ENCODE results near the gene LEAP2. TPM values are rescaled to one million over a fixed set of nuclear protein-coding genes. Genes with fewer than 3 reads are reported as not detected.

Gene LEAP2
- total and polyA plus RNA-seq, 10 of the 15 experiments (the other 5 are each of a cell fraction or from before 2014, with no cell fraction given) = 1.9 to 8.8 (median 2.3) TPM

DNA sequence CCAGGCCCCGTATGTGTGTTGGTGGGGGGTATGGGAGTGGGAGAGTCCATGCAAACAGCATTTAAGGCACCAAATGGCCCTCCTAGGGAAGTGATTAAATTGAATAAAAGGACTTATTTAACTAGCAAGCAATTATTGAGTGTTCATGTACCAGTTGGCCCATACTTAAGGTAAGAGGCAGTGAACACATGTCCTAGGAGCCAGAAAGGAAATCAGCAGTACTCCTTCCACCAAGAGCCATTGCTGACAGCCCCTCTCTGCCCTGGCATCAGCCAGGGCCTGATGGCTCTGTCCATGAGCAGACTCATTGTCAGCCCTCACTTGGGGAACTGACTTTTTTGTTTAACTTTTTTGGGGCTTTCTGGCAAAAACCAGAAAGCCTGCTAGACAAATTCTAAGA lies 32.6 kb upstream of the LEAP2 start (continued):
- TF ChIP-seq ZNF592 (IDR thresholded peaks at IDR 0.05) (no peak), ZNF687 (IDR thresholded peaks at IDR 0.05) (no peak), LARP7 (IDR thresholded peaks at IDR 0.05) (no peak), STAT1 (conservative IDR thresholded peaks at IDR 0.05) (no peak), MYB (IDR thresholded peaks at IDR 0.05; ENCODE audit: borderline replicate concordance, low read depth, low read length) (no peak), NR2C2 (IDR thresholded peaks at IDR 0.05; ENCODE audit: borderline replicate concordance, control insufficient read depth, insufficient read length, low read depth) (no peak), RUNX3 (IDR thresholded peaks at IDR 0.05; ENCODE audit: low read length) (no peak)

Data from GM12878 (cell line).